K562 treated with DMSO at 1 percent for 24 hours (cell line): ENCODE data around the gene BTBD8. TPM values are rescaled to one million over a fixed set of nuclear protein-coding genes. Genes with fewer than 3 reads are reported as not detected.

Experiments used
- total RNA-seq: library from RNA; unstranded; fragments of 300-600 nt; gene quantifications from 2 replicates; pipeline ENCODE4 v1.2.3, GENCODE V29; 2022; ENCODE audit warnings: low read depth; ENCODE audit not compliant: insufficient read depth

The BTBD8 gene
- total RNA-seq: 1.8 and 2.2 TPM in 2 replicates

GRCh38 chr1:92080128-92080985 lies at the start of gene BTBD8:
Gene BTBD8, plus strand, starts transcription at chr1:92080345. Its CDS starts 227 bp downstream, at chr1:92080572.

GRCh38 chr1:92075311-92075710 lies 4.8 kb upstream of the BTBD8 start, which contains the start of gene SETSIP:
Gene SETSIP, minus strand, starts transcription at chr1:92075411. Its CDS starts 0 bp downstream, at chr1:92075411.

GRCh38 chr1:92217721-92218120 lies 137.6 kb downstream of the BTBD8 start, which contains the start of gene C1orf146:
Gene C1orf146, plus strand, starts transcription at chr1:92217915. Its CDS starts 13,506 bp downstream, at chr1:92231421.

Other genes starting within 250 kb of the BTBD8 start
- gene TGFBR3, start 194.2 kb upstream of the BTBD8 start, total RNA-seq: 14.9 and 17.3 TPM in 2 replicates
- gene BRDT, start 130.9 kb upstream of the BTBD8 start, total RNA-seq: not detected in 2 replicates
- gene EPHX4, start 50.4 kb upstream of the BTBD8 start, total RNA-seq: not detected in 2 replicates
- not detected in 2 replicates for gene SETSIP, start 4.9 kb upstream of the BTBD8 start, total RNA-seq
- not detected in 2 replicates for gene C1orf146, start 137.6 kb downstream of the BTBD8 start, total RNA-seq
- 5.2 and 7.6 TPM in 2 replicates for gene GLMN, start 218.6 kb downstream of the BTBD8 start, total RNA-seq
- 7.9 and 12.8 TPM in 2 replicates for gene RPAP2, start 218.7 kb downstream of the BTBD8 start, total RNA-seq